ENCODE measurements around the gene PNPLA7.
A peak's percentile ranks its signal among the peaks of the same experiment; 100 is the strongest.
"Not testable (repeated sequence)": the region's sequence is repeated elsewhere in the genome, so short reads cannot be mapped to it uniquely, and the experiment has no call there.

Gene PNPLA7

GRCh38 chr9:137575364-137575715 is 25.1 kb upstream of the PNPLA7 start:
- DNase-seq (ENCODE audit: low read depth): peak; percentile 29

- no peak for DNase-seq (ENCODE audit: low read depth)
These were observed 24.0 kb upstream of the PNPLA7 start for GRCh38 chr9:137574192-137574591.

GRCh38 chr9:137570566-137570965 is 20.4 kb upstream of the PNPLA7 start:
- DNase-seq (ENCODE audit: low read depth): no peak

DNA sequence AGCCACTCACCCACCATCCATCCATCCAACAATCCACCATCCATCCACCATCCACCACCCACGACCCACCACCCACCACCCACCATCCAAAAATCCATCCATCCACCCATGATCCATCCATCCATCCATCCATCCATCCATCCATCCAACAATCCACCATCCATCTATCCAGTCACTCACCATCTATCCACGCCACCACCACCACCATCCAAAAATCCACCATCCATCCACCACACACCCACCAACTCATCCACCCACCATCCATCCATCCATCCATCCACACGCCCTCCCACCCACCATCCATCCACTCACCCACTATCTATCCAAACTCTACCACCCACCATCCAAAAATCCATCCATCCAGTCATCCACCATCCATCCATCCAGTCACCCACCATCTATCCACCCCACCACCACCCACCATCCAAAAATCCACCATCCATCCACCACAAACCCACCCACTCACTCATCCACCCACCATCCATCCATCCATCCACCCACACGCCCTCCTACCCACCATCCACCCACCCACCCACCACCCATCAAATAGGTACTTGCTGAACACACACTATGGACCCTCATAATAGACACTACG is 19.5 kb upstream of the PNPLA7 start:
- no peak for DNase-seq (ENCODE audit: low read depth)

DNA sequence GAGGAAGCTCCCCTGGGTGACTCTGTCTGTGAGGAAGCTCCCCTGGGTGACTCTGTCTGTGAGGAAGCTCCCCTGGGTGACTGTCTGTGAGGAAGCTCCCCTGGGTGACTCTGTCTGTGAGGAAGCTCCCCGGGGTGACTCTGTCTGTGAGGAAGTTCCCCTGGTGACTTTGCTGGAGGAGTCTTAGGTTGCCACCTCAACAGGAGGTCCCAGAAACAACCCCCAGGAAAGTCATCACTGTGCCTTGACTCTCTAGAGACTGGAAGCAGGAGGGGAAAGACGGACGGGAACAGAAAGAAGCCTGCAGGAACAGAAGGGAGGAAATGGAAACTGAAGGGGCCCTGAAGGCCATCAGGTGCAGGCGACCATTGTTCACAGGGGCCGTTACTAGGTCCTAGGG is 18.2 kb upstream of the PNPLA7 start:
- not testable (repeated sequence) for DNase-seq (ENCODE audit: low read depth)

GRCh38 chr9:137564817-137565411 is 14.7 kb upstream of the PNPLA7 start:
- no peak for DNase-seq (ENCODE audit: low read depth)

- no peak for DNase-seq (ENCODE audit: low read depth)
These were observed 13.9 kb upstream of the PNPLA7 start for GRCh38 chr9:137564134-137564533.

- DNase-seq (ENCODE audit: low read depth): no peak
These were observed 7.9 kb upstream of the PNPLA7 start for GRCh38 chr9:137558127-137558526.

- peak; percentile 63 for DNase-seq (ENCODE audit: low read depth)
These were observed 6.1 kb upstream of the PNPLA7 start for GRCh38 chr9:137556069-137556838.

- DNase-seq (ENCODE audit: low read depth): no peak
These were observed 5.0 kb upstream of the PNPLA7 start for GRCh38 chr9:137555179-137555578.

GRCh38 chr9:137554349-137554748 is 4.1 kb upstream of the PNPLA7 start:
- DNase-seq (ENCODE audit: low read depth): no peak

GRCh38 chr9:137553654-137554053 is 3.5 kb upstream of the PNPLA7 start:
- not testable (repeated sequence) for DNase-seq (ENCODE audit: low read depth)

GRCh38 chr9:137552022-137552768 is 2.0 kb upstream of the PNPLA7 start:
- peak; percentile 27 for DNase-seq (ENCODE audit: low read depth)

GRCh38 chr9:137551264-137552021 is 1.2 kb upstream of the PNPLA7 start, which contains the start of gene MRPL41:
TSS of gene MRPL41 (plus strand) at chr9:137551879. CDS start at chr9:137552082, 203 bp downstream.
- DNase-seq (ENCODE audit: low read depth): peak; percentile 87

- not testable (repeated sequence) for DNase-seq (ENCODE audit: low read depth)
These were observed 709 bp upstream of the PNPLA7 start for GRCh38 chr9:137550958-137551263.

DNA sequence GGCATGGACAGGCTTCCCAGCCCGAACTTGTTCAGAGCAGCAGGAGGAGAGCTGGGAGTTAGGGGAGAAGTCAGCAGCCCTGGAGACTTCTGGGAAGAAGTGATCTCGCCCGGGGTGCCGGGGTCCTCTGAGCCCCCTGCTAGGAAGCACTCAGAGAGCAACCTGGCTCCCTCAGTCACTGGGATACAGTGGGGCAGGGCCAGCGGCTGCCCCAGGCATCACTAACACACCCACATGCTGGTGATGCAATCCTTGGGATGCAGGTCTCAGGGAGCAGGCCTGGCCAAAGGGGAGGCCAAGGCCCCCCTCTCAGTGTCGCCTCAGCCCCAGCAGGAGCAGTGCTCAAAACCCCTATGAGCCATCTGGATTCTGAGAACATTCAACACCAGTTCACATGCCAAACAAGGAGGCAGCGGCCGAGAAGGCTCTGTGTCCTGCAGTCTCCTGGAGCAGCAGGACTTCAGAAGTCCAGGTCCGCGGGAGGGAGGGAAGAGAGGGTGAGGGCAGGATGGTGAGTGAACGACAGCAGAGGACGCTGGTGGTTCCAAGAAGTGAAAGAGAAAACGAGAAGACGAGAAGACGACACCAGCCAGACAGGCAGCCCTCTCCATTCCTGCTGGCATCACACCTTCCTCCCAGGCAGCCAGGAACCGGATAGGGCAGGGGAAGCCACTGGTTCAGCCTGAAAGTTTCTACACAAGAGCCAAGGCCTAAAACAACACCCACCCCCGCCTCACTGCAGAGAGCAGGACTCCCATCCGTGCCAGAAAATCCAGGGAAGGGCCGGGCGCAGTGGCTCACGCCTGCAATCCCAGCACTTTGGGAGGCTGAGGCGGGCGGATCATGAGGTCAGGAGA is 2.3 kb downstream of the PNPLA7 start:
- no peak for DNase-seq (ENCODE audit: low read depth)

DNA sequence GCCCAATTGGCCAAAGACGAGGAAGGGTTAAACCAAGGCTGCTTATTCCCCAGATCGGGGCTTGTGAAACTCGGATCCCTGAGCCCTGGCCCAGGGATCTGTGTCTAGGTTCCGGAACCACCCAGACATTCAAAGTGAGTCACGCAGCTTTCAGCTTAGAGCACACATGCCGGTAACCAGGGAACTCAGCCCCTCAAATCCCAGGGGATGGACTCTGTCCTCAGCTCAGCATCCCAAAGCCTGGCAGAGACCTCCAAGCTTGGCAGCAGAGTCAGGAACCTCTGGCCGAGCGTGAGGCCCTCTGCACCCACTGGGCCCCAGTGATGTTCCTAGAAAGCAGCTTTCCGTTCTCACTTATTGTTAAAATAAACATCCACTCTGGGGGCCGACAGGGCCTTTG is 5.1 kb downstream of the PNPLA7 start:
- DNase-seq (ENCODE audit: low read depth): peak; percentile 52

- peak; percentile 55 for DNase-seq (ENCODE audit: low read depth)
These were observed 5.9 kb downstream of the PNPLA7 start for GRCh38 chr9:137544176-137544760.

GRCh38 chr9:137543237-137543963 is 6.8 kb downstream of the PNPLA7 start:
- DNase-seq (ENCODE audit: low read depth): no peak

GRCh38 chr9:137542486-137542885 is 7.7 kb downstream of the PNPLA7 start:
- no peak for DNase-seq (ENCODE audit: low read depth)
